ENCODE results near the gene TMEM135. TPM values are rescaled to one million over a fixed set of nuclear protein-coding genes. Genes with fewer than 3 reads are reported as not detected.

Gene TMEM135
- total RNA-seq, 2 donors from 2014 or later: 25.9 to 26.9 TPM

DNA sequence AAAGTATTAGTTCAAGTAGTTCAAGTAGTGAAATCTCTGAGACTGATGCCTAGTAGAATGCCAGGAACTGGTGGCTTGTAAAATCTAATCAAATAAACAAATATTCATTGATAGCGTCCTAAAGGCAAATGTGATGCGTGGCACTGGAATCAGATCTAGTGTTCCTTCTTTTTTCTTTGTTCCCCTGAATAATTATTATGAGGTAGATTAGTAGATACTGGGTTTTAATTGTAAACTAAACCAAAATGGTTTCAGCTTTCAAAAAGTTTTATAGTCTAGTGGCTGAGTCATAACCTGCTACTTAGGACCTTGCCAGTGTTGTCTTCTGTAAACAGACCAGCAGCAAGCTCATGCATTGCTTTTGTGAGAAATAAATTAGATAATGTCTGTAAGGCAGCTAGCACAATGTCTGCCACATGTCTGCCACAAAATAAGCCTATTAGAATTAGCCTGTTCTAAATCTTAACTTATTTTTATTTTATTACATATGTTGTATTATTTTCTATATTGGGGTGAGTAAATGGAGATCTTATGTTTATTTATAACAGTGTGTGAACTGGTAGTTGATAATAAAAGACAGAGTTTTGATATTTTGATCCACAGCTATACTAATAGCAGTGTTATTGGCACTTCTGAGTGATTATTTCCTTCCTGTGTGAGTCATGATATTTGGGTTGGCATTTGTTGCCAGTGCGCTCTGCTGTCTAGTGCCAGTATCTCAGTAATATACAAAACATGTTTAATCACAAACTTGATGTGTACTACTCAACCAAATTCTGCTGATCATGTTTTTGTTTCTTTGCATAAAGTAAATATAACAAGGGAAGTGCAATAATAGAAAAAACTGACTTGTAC is 135.7 kb downstream of the TMEM135 start:
- DNase-seq (ENCODE audit: low spot score) (no peak), ATAC-seq (ENCODE audit: insufficient number of reproducible peaks, low FRiP score, low read depth) (peak; percentile 65)
- Histone ChIP-seq H3K27ac (peak overlapping the region; percentile 31 to 51), H3K27me3 (replicated peaks; ENCODE audit: insufficient read depth) (no peaks in the 10 kb centered on the region), H3K4me3 (no peak overlapping the region), H3K36me3 (no peaks in the 10 kb centered on the region), H3K9me3 (no peaks in the 10 kb centered on the region), H3K4me1 (ENCODE audit: control insufficient read depth in 1 of 2, low read depth in 2 of 2) (peaks cover 7 to 29% of the 10 kb centered on the region in 2 donors)
- TF ChIP-seq, protein P1, sequence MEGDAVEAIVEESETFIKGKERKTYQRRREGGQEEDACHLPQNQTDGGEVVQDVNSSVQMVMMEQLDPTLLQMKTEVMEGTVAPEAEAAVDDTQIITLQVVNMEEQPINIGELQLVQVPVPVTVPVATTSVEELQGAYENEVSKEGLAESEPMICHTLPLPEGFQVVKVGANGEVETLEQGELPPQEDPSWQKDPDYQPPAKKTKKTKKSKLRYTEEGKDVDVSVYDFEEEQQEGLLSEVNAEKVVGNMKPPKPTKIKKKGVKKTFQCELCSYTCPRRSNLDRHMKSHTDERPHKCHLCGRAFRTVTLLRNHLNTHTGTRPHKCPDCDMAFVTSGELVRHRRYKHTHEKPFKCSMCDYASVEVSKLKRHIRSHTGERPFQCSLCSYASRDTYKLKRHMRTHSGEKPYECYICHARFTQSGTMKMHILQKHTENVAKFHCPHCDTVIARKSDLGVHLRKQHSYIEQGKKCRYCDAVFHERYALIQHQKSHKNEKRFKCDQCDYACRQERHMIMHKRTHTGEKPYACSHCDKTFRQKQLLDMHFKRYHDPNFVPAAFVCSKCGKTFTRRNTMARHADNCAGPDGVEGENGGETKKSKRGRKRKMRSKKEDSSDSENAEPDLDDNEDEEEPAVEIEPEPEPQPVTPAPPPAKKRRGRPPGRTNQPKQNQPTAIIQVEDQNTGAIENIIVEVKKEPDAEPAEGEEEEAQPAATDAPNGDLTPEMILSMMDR (IDR thresholded peaks at IDR 0.05): no peak

DNA sequence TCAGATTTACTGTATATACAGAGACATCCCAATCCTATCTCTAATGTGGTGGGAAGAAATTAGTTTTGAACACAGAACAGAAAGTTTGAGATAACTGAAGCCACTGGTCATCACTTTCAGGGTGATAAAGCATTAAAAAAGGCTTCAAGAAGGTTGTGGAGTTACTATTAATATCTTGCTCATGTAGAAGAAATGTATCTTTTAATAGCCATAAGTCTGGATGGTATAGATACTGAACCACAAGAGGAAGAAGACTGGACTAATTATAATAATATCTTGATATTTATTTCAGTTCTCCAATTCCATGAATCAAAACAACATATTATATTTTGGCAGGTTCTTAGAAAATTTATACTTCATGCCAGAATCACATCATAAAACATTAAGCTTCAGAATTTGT is 137.1 kb downstream of the TMEM135 start:
- no peak overlapping the region for H3K27ac ChIP-seq
- H3K4me3 ChIP-seq: no peak overlapping the region
- ATAC-seq (ENCODE audit: insufficient number of reproducible peaks, low FRiP score, low read depth): no peak
- no peaks in the 10 kb centered on the region for H3K9me3 ChIP-seq
- no peaks in the 10 kb centered on the region for H3K36me3 ChIP-seq
- peaks cover 7 to 29% of the 10 kb centered on the region in 2 donors for H3K4me1 ChIP-seq (ENCODE audit: control insufficient read depth in 1 of 2, low read depth in 2 of 2)
- no peak for DNase-seq (ENCODE audit: low spot score)
- TF ChIP-seq, protein P1 (IDR thresholded peaks at IDR 0.05): no peak
- H3K27me3 ChIP-seq (replicated peaks; ENCODE audit: insufficient read depth): no peaks in the 10 kb centered on the region

DNA sequence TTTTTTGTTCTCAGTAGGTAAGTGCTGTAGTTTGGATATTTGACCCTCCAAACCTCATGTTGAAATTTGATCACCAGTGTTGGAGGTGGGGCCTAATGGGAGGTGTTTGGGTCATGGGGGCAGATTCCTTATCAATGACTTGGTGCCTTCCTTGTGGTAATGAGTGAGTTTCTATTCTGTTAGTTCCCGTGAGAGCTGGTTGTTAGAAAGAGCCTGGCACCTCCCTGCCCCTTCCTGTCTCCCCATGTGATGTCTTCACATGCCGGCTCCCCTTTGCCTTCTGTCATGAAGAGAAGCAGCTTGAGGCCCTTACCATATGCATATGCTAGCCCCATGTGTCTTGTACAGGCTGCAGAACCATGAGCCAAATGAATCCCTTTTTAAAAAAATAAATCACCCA is 138.3 kb downstream of the TMEM135 start:
- peaks cover 7 to 30% of the 10 kb centered on the region in 2 donors for H3K4me1 ChIP-seq (ENCODE audit: control insufficient read depth in 1 of 2, low read depth in 2 of 2)
- H3K4me3 ChIP-seq: no peak overlapping the region
- H3K27me3 ChIP-seq (replicated peaks; ENCODE audit: insufficient read depth): no peaks in the 10 kb centered on the region
- DNase-seq (ENCODE audit: low spot score): no peak
- H3K9me3 ChIP-seq: no peaks in the 10 kb centered on the region
- TF ChIP-seq, protein P1 (IDR thresholded peaks at IDR 0.05): no peak
- no peak for ATAC-seq (ENCODE audit: insufficient number of reproducible peaks, low FRiP score, low read depth)
- no peak overlapping the region for H3K27ac ChIP-seq
- no peaks in the 10 kb centered on the region for H3K36me3 ChIP-seq

DNA sequence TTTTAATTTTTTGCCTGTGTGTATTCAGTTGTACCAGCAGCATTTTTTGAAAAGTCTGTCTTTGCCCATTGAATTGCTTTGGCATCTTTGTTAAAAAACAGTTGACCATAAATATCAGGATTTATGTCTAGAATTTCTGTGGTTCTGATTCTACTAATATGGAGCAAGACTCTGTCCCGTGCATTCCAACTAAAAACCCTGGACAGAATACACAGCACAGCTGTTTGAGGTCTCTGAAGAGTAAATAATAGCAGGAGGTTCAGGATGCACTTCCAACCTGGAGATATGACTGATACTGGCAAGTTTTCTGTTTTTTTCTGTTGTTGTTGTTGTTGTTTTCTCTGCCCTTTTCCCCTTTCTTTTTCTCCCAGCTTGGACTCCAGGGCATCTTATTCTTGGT is 141.9 kb downstream of the TMEM135 start:
- DNase-seq (ENCODE audit: low spot score) (no peak), ATAC-seq (ENCODE audit: insufficient number of reproducible peaks, low FRiP score, low read depth) (no peak)
- Histone ChIP-seq H3K36me3 (no peaks in the 10 kb centered on the region), H3K27ac (no peak overlapping the region), H3K27me3 (replicated peaks; ENCODE audit: insufficient read depth) (no peaks in the 10 kb centered on the region), H3K9me3 (no peaks in the 10 kb centered on the region), H3K4me3 (no peak overlapping the region), H3K4me1 (ENCODE audit: control insufficient read depth in 1 of 2, low read depth in 2 of 2) (peaks cover 0 to 17% of the 10 kb centered on the region in 2 donors)
- TF ChIP-seq, protein P1 (IDR thresholded peaks at IDR 0.05): no peak

DNA sequence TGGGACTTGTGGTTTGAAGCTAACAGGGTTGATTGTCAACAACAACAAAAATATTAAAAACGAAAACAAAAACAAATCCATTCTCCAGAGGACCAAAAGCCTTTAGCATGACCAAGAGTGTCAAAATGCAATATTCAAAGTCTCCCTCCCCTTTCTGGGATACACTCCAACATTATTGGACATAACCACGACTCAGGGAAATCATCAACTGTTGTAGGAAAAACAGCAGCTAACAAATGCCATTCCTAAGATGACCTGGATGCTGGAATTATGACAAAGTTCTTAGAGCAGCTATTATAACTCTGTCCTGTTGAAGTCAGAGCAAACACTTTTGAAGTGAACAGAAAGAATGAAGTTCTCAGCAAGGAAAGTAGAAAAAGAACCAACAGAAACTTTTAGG is 143.0 kb downstream of the TMEM135 start:
- no peak for ATAC-seq (ENCODE audit: insufficient number of reproducible peaks, low FRiP score, low read depth)

More for the DNA sequence above, 143.0 kb downstream of the TMEM135 start:
- Histone ChIP-seq H3K36me3 (no peaks in the 10 kb centered on the region), H3K27me3 (replicated peaks; ENCODE audit: insufficient read depth) (no peaks in the 10 kb centered on the region), H3K4me3 (no peak overlapping the region), H3K27ac (peak overlapping the region in 1 of 2 donors; percentile 27), H3K4me1 (ENCODE audit: control insufficient read depth in 1 of 2, low read depth in 2 of 2) (peaks cover 0 to 9% of the 10 kb centered on the region in 2 donors), H3K9me3 (no peaks in the 10 kb centered on the region)
- TF ChIP-seq, protein P1 (IDR thresholded peaks at IDR 0.05): no peak
- no peak for DNase-seq (ENCODE audit: low spot score)
